ENCODE results near the gene CLMP. TPM values are rescaled to one million over a fixed set of nuclear protein-coding genes. Genes with fewer than 3 reads are reported as not detected.
A peak's percentile ranks its signal among the peaks of the same experiment; 100 is the strongest.
"Not testable (repeated sequence)": the region's sequence is repeated elsewhere in the genome, so short reads cannot be mapped to it uniquely, and the experiment has no call there.

The CLMP gene
- total RNA-seq, 1 donor from 2014 or later: 24.2 TPM

- H3K4me1 Mint-ChIP-seq (ENCODE audit: low read depth, unreplicated experiment): peaks cover 15% of the 10 kb centered on the region
- no peaks in the 10 kb centered on the region for H3K27me3 Mint-ChIP-seq (ENCODE audit: unreplicated experiment)
- DNase-seq: no peak
- H3K36me3 Mint-ChIP-seq (ENCODE audit: unreplicated experiment): no peaks in the 10 kb centered on the region
- H3K27ac Mint-ChIP-seq (ENCODE audit: unreplicated experiment): no peak overlapping the region
- H3K4me3 Mint-ChIP-seq (ENCODE audit: unreplicated experiment): no peak overlapping the region
- no peak for TF ChIP-seq CTCF (IDR thresholded peaks at IDR 0.05; ENCODE audit: partially characterized antibody, unreplicated experiment)
- peaks cover 2% of the 10 kb centered on the region for H3K9me3 Mint-ChIP-seq (ENCODE audit: unreplicated experiment)
Observed at GRCh38 chr11:123159183-123159857, 35.7 kb downstream of the CLMP start.

- H3K9me3 Mint-ChIP-seq (ENCODE audit: unreplicated experiment): peaks cover 2% of the 10 kb centered on the region
- DNase-seq: no peak
- H3K27ac Mint-ChIP-seq (ENCODE audit: unreplicated experiment): peak overlapping the region; percentile 44
- TF ChIP-seq CTCF (IDR thresholded peaks at IDR 0.05; ENCODE audit: partially characterized antibody, unreplicated experiment): no peak
- no peaks in the 10 kb centered on the region for H3K36me3 Mint-ChIP-seq (ENCODE audit: unreplicated experiment)
- no peaks in the 10 kb centered on the region for H3K27me3 Mint-ChIP-seq (ENCODE audit: unreplicated experiment)
- no peak overlapping the region for H3K4me3 Mint-ChIP-seq (ENCODE audit: unreplicated experiment)
- H3K4me1 Mint-ChIP-seq (ENCODE audit: low read depth, unreplicated experiment): peaks cover 15% of the 10 kb centered on the region
Observed at GRCh38 chr11:123158033-123159003, 36.7 kb downstream of the CLMP start.

- TF ChIP-seq CTCF (IDR thresholded peaks at IDR 0.05; ENCODE audit: partially characterized antibody, unreplicated experiment): no peak
- Mint-ChIP-seq H3K27ac (ENCODE audit: unreplicated experiment) (no peak overlapping the region), H3K4me1 (ENCODE audit: low read depth, unreplicated experiment) (peaks cover 2% of the 10 kb centered on the region), H3K4me3 (ENCODE audit: unreplicated experiment) (no peak overlapping the region), H3K27me3 (ENCODE audit: unreplicated experiment) (peaks cover under 1% of the 10 kb centered on the region), H3K36me3 (ENCODE audit: unreplicated experiment) (no peaks in the 10 kb centered on the region), H3K9me3 (ENCODE audit: unreplicated experiment) (no peaks in the 10 kb centered on the region)
- DNase-seq: no peak
Observed at GRCh38 chr11:123152951-123153350, 42.1 kb downstream of the CLMP start.

- not testable (repeated sequence) for H3K27ac Mint-ChIP-seq (ENCODE audit: unreplicated experiment); H3K9me3 Mint-ChIP-seq (ENCODE audit: unreplicated experiment); H3K4me3 Mint-ChIP-seq (ENCODE audit: unreplicated experiment)
Observed at GRCh38 chr11:123152346-123152745, 42.7 kb downstream of the CLMP start.

GRCh38 chr11:123151796-123152195 is 43.3 kb downstream of the CLMP start:
- Mint-ChIP-seq H3K27ac (ENCODE audit: unreplicated experiment) (no peak overlapping the region), H3K27me3 (ENCODE audit: unreplicated experiment) (peaks cover 2% of the 10 kb centered on the region), H3K9me3 (ENCODE audit: unreplicated experiment) (peaks cover 2% of the 10 kb centered on the region), H3K36me3 (ENCODE audit: unreplicated experiment) (no peaks in the 10 kb centered on the region), H3K4me1 (ENCODE audit: low read depth, unreplicated experiment) (peaks cover 6% of the 10 kb centered on the region), H3K4me3 (ENCODE audit: unreplicated experiment) (no peak overlapping the region)
- no peak for DNase-seq
- TF ChIP-seq CTCF (IDR thresholded peaks at IDR 0.05; ENCODE audit: partially characterized antibody, unreplicated experiment): no peak

More at GRCh38 chr11:123152346-123152745, 42.7 kb downstream of the CLMP start:
- not testable (repeated sequence) for H3K27me3 Mint-ChIP-seq (ENCODE audit: unreplicated experiment); H3K4me1 Mint-ChIP-seq (ENCODE audit: low read depth, unreplicated experiment); H3K36me3 Mint-ChIP-seq (ENCODE audit: unreplicated experiment); DNase-seq

All from glutamatergic neuron (in vitro differentiated cells).